Stimulated activated CD8-positive, alpha-beta memory T cell treated with anti-CD3 and anti-CD28 coated beads, Interleukin-2, amount 100 ng/mL, for 1 hour (primary cell): ENCODE measurements around the gene SEPTIN7.

Experiments
- DNase-seq, 2 donors: peaks; one replicate each; pipeline ENCODE4 v3.0.0-alpha.2; 2020; ENCODE audit warnings: low read depth in 2 of 2

SEPTIN7 gene

GRCh38 chr7:35839860-35840854 lies 39.3 kb downstream of the SEPTIN7 start:
- DNase-seq, result no peak

- no peak for DNase-seq
Measured at GRCh38 chr7:35846816-35847412, 46.1 kb downstream of the SEPTIN7 start.

- DNase-seq, result no peak
Measured at GRCh38 chr7:35848725-35849124, 47.9 kb downstream of the SEPTIN7 start.

- no peak for DNase-seq
Measured at GRCh38 chr7:35849158-35849831, 48.4 kb downstream of the SEPTIN7 start.

- DNase-seq, result no peak
Measured at GRCh38 chr7:35849954-35850353, 49.1 kb downstream of the SEPTIN7 start.
